Vagina (tissue), 2 donors: Measurements from ENCODE around the gene RNF183. TPM values are rescaled to one million over a fixed set of nuclear protein-coding genes. Genes with fewer than 3 reads are reported as not detected.

ENCODE experiments used
- DNase-seq, 2 donors: peaks; one replicate each; pipeline ENCODE4 v3.0.0-alpha.2; 2017; ENCODE audit errors: extremely low spot score in 2 of 2
- H3K27ac ChIP-seq: fragments of 200-600 bp; sonication (generic); one replicate; pipeline ENCODE4 v1.5.1; 2019
- H3K27me3 ChIP-seq: fragments of 200-600 bp; sonication (generic); one replicate; pipeline ENCODE4 v1.5.1; 2019
- H3K36me3 ChIP-seq, 2 donors: fragments of 200-600 bp; sonication (generic); one replicate each; pipeline ENCODE4 v1.5.1; 2017 to 2019
- H3K4me1 ChIP-seq: fragments of 200-600 bp; sonication (generic); one replicate; pipeline ENCODE4 v1.5.1; 2019
- H3K4me3 ChIP-seq, 2 donors: fragments of 200-600 bp; sonication (generic); 1 replicate in 1 of 2; 2 replicates in 1 of 2; pipeline ENCODE4 v1.5.1; 2016 to 2019
- H3K9me3 ChIP-seq: fragments of 200-600 bp; sonication (generic); one replicate; pipeline ENCODE4 v1.5.1; 2019
- CTCF ChIP-seq, 3 experiments: fragments of 450-650 bp in 2 of 3; fragments of 200-600 bp in 1 of 3; sonication (generic) in 1 of 3; IDR thresholded peaks; one replicate each; pipeline ENCODE4 v1.5.1; 2017 to 2019; ENCODE audit warnings: antibody characterized with exemption in 3 of 3, mild to moderate bottlenecking in 2 of 3, moderate library complexity in 2 of 3
- POLR2A ChIP-seq, 2 donors: fragments of 450-650 bp; IDR thresholded peaks; one replicate each; pipeline ENCODE4 v1.6.1; 2017; ENCODE audit warnings: antibody characterized with exemption in 2 of 2, mild to moderate bottlenecking in 2 of 2, moderate library complexity in 2 of 2
- POLR2AphosphoS5 ChIP-seq, 2 donors: sonication (generic); formaldehyde crosslinking; IDR thresholded peaks; one replicate each; pipeline ENCODE4 v1.9.0; 2017; ENCODE audit warnings: antibody characterized with exemption in 2 of 2, mild to moderate bottlenecking in 2 of 2, low read depth in 1 of 2; ENCODE audit not compliant: insufficient read depth in 1 of 2
- intact Hi-C: fragments of 100-400 bp; cut with DNase I; formaldehyde crosslinking; loops from one replicate; pipeline ENCODE4 v1.15.1; 2023
- total RNA-seq: library from RNA; depleted of rRNA; stranded (reverse); fragments of >200 nt; gene quantifications from one replicate; pipeline ENCODE4 v1.2.3, GENCODE V29; 2016

The RNF183 gene
- total RNA-seq, 1 donor from 2014 or later = not detected

GRCh38 chr9:113293285-113293878 is 9.8 kb downstream of the RNF183 start:
- Histone ChIP-seq H3K36me3 (peaks cover 2 to 42% of the 10 kb centered on the region in 2 donors), H3K27ac (no peak overlapping the region), H3K9me3 (no peaks in the 10 kb centered on the region), H3K4me3 (no peak overlapping the region), H3K27me3 (no peaks in the 10 kb centered on the region), H3K4me1 (no peaks in the 10 kb centered on the region)
- intact Hi-C loops = no loop called here
- TF ChIP-seq POLR2A (IDR thresholded peaks at IDR 0.05) = no peak
- TF ChIP-seq POLR2AphosphoS5 (IDR thresholded peaks at IDR 0.05; ENCODE audit: insufficient read depth in 1 of 2, low read depth in 1 of 2) = no peak
- no peak for TF ChIP-seq CTCF (IDR thresholded peaks at IDR 0.05)
- DNase-seq = no peak

- no peak for TF ChIP-seq POLR2AphosphoS5 (IDR thresholded peaks at IDR 0.05; ENCODE audit: insufficient read depth in 1 of 2, low read depth in 1 of 2)
- TF ChIP-seq CTCF (IDR thresholded peaks at IDR 0.05) = no peak
- TF ChIP-seq POLR2A (IDR thresholded peaks at IDR 0.05) = no peak
- H3K4me3 ChIP-seq = no peak overlapping the region
- no peak overlapping the region for H3K27ac ChIP-seq
- DNase-seq = no peak
- H3K36me3 ChIP-seq = peaks cover 2 to 67% of the 10 kb centered on the region in 2 donors
- no peaks in the 10 kb centered on the region for H3K9me3 ChIP-seq
- no peaks in the 10 kb centered on the region for H3K4me1 ChIP-seq
- H3K27me3 ChIP-seq = no peaks in the 10 kb centered on the region
- intact Hi-C loops = no loop called here
Observed at GRCh38 chr9:113290052-113290607, 13.0 kb downstream of the RNF183 start.

- TF ChIP-seq POLR2AphosphoS5 (IDR thresholded peaks at IDR 0.05; ENCODE audit: insufficient read depth in 1 of 2, low read depth in 1 of 2) (no peak), CTCF (IDR thresholded peaks at IDR 0.05) (no peak), POLR2A (IDR thresholded peaks at IDR 0.05) (no peak)
- H3K4me3 ChIP-seq = no peak overlapping the region
- intact Hi-C loops = no loop called here
- H3K4me1 ChIP-seq = no peaks in the 10 kb centered on the region
- H3K9me3 ChIP-seq = no peaks in the 10 kb centered on the region
- H3K27ac ChIP-seq = no peak overlapping the region
- H3K36me3 ChIP-seq = peaks cover 2 to 76% of the 10 kb centered on the region in 2 donors
- no peaks in the 10 kb centered on the region for H3K27me3 ChIP-seq
- no peak for DNase-seq
Observed at GRCh38 chr9:113289091-113289490, 14.1 kb downstream of the RNF183 start.

- Histone ChIP-seq H3K9me3 (no peaks in the 10 kb centered on the region), H3K27me3 (no peaks in the 10 kb centered on the region), H3K4me1 (peaks cover 16% of the 10 kb centered on the region), H3K4me3 (no peak overlapping the region), H3K36me3 (peaks cover 0 to 90% of the 10 kb centered on the region in 2 donors), H3K27ac (no peak overlapping the region)
- intact Hi-C loops = no loop called here
- no peak for DNase-seq
- TF ChIP-seq POLR2A (IDR thresholded peaks at IDR 0.05) = no peak
- no peak for TF ChIP-seq POLR2AphosphoS5 (IDR thresholded peaks at IDR 0.05; ENCODE audit: insufficient read depth in 1 of 2, low read depth in 1 of 2)
- no peak for TF ChIP-seq CTCF (IDR thresholded peaks at IDR 0.05)
Observed at GRCh38 chr9:113281356-113281755, 21.8 kb downstream of the RNF183 start.

- H3K36me3 ChIP-seq = peaks cover 0 to 69% of the 10 kb centered on the region in 2 donors
- intact Hi-C loops = no loop called here
Observed at GRCh38 chr9:113278840-113279239, 24.3 kb downstream of the RNF183 start.

More at GRCh38 chr9:113278840-113279239, 24.3 kb downstream of the RNF183 start:
- no peak for TF ChIP-seq POLR2A (IDR thresholded peaks at IDR 0.05)
- no peak for TF ChIP-seq CTCF (IDR thresholded peaks at IDR 0.05)
- TF ChIP-seq POLR2AphosphoS5 (IDR thresholded peaks at IDR 0.05; ENCODE audit: insufficient read depth in 1 of 2, low read depth in 1 of 2) = no peak
- peaks cover 31% of the 10 kb centered on the region for H3K4me1 ChIP-seq
- no peaks in the 10 kb centered on the region for H3K27me3 ChIP-seq
- no peak for DNase-seq
- no peak overlapping the region for H3K4me3 ChIP-seq
- H3K9me3 ChIP-seq = no peaks in the 10 kb centered on the region
- no peak overlapping the region for H3K27ac ChIP-seq
